ENCODE measurements around the gene EXOC4. TPM values are rescaled to one million over a fixed set of nuclear protein-coding genes. Genes with fewer than 3 reads are reported as not detected.

EXOC4 gene
- total RNA-seq, 1 donor from 2014 or later = 81.9 TPM

- DNase-seq (ENCODE audit: low spot score) = no peak
Observed at GRCh38 chr7:134105841-134106240, 853.0 kb downstream of the EXOC4 start.

GRCh38 chr7:134108802-134109201 is 855.9 kb downstream of the EXOC4 start:
- no peak for DNase-seq (ENCODE audit: low spot score)

DNA sequence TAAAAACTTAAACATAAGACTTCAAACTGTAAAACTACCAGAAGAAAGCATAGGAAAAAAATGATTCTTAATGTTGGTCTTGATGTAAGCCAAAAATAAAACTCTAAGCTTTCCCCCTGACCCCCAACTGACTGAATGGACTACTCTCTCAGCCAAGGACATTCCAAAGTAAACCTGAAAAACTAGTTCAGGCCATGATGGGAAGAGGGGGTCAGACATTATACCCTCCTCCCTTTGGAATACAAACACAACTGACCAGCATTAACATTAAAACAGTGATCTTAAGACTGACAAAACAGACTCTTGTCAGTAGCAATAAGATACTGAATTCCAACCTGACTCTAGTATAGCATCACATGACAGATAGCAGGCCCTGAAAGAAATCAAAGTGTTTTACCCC is 860.8 kb downstream of the EXOC4 start:
- DNase-seq (ENCODE audit: low spot score) = no peak

DNA sequence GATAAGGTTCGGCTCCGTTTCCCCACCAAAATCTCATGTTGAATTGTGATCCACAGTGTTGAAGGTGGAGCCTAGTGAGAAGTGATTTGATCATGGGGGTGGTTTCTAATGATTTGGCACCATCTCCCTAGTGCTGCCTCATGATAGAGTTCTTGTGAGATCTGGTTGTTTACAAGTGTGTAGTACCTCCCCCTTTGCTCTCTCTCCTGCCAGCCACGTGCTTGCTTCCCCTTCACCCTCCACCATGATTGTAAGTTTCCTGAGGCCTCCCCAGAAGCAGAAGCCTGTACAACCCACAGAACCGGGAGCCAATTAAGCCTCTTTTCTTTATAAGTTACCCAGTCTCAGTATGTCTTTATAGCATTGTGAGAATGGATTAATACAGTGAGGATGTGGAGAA is 862.1 kb downstream of the EXOC4 start:
- DNase-seq (ENCODE audit: low spot score) = no peak

Other genes with a start within 250 kb of the EXOC4 start
- gene CHCHD3, start 171.0 kb upstream of the EXOC4 start, total RNA-seq (ENCODE audit: insufficient read depth, low replicate concordance) = 42.6 TPM

Data from umbilical cord (tissue), 2 donors.